HG02642 (cell line): Measurements from ENCODE around the gene GP1BB.

Source experiments
- ATAC-seq: cut with Tn5 transposase; IDR thresholded peaks from one replicate; pipeline ENCODE4 v1.9.1; 2021; ENCODE audit warnings: mild to moderate bottlenecking; ENCODE audit not compliant: unreplicated experiment, poor library complexity

Gene GP1BB

DNA sequence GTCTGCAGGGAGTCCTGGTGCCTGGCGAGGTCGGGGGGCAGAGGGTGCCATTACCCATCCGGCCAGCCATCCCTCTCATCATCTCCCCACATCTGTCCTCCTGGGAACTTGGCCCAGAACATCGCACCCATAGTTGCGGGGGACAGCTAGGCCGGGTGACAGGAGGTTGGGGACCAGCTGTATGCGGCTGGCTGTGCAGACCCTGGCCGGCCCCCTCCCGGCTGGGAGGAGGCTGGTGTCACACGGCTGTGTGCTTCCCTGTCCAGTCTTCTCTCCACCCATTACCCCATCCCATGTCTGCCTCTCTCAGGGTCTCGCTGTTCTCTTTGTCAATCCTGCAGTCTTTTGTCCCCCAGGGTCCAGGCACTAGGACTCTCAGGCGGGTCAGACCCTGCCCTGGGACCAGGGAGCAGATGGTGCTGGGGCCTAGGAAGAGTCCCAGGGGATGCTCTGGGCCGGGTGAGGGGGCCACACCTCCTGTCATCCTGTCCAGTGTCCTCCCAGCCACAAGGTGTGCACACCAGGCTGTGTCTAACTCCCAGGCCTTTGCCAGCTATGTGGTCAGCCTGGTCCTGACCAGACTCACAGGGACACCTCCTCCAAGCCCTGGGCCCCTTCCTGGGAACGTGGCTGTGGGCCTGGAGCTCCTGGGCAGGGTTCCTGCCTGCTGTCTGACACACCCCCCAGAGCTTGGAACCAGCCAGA lies 30.8 kb downstream of the GP1BB start:
- no peak for ATAC-seq

DNA sequence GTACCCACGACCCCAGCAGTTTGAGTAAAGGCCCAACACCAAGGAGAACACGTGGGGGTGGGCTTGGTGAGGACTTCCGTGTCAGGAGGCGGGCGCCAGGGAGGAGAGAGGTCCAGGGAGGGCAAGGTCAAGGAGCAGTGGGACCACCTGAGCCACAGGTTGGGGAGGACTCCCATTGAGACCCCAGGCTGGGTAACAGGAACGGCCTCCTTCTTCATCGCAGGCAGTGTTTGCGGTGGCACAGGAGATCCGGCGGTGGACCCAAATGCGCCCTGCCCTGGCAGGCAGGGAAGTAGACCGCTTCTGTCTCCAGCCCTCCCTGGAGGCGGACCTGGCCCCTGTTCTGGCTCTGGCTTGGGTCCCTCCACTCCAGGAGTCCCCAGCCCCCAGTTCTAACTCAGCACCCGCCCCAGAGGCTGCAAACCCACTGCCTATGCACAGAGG lies 31.4 kb downstream of the GP1BB start:
- ATAC-seq: no peak

DNA sequence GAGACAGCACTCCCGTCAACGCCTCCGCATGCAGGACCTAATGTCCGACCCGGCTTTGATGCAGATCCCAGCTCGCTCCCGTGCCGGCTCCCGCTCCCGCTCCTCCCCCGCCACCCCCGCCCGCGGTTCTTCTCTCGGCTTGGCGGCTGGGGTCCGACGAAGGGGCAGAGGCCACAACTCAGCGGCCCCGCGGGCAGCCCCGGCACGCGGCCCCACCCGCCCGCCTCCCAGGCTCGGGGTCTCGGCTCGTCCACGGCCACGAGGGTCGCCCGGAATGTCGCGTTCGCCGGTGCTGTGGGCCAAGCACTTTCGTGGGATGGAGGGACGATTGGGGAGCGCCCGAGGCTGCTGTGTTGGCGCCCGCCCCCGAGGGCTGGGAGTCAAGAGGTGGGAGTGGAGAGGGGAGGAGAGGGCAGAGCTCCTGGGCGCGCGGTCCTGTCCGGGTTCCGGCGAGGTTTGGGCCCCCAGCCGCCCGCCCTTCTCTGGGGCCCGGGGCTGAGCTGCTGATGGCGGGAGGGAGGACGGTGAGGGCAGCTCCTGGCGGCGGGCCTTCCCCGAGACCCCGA lies 31.9 kb downstream of the GP1BB start:
- ATAC-seq: no peak

DNA sequence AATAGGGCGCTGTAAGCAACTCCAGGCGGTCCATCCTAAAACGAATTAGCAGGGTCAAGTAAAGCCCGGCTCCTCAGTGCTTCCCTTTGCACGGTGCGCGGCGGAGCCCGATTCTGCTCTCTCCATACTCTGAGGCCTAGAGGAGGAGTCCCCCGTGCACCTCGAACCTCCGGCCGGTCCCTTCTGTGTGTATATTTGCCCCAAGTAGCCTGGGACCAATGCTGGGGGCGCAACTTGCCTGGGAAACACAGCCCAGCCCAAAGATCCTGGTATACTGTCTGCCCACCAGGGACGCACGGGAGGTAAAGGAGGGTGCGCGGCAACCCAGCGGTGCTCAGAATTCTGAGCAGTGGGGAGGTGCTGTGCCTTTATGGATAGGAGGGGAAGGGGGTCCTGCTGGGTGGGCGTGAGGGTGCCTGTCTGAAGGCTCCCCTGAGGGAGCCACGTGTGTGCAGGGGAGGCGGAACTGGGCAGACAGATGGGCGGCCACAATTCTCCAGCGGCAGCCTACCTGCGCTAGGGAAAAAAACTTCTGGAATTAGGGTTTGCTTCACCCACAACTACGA lies 32.5 kb downstream of the GP1BB start:
- ATAC-seq: no peak

DNA sequence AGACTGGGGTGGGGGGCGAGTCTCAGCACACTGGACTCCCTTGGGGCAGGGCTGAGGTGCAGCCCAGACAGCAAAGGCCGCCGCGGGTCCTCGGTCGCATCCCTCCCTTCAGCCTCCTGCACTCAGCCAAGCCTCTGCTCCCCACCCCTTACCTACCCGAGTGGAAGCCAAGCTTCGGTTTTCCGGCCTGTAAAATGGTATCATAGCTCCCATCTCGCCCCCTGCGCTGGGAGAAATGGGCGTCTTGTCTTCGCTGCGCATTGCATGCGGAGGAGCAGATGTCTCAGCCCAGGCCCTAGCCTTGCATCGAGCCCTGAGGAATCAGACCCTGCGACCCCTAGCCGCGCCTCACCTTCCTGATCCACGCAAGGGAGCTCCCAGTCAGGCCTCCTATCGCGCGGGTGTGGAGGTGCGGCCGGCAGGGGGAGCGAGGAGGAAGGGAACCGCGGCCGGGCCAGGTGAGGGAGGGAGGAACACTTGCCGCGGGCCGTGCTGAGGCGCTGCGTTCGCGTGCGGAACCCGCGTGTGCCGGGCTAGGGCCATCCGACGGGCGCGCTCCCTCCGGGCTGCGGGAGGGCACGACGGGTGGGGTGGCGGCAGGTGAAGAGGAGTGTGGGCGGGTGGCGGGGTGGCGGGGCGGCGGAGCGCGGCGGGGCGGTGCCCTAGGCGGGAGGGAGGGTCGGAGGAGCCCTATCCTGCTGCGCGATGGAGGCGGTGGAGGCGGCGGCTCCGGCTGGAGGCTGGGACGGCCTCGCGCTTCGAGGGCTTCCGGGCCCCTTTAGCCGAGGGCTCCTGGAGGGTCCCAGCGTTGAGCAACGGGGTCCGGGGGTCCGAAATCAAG lies 33.2 kb downstream of the GP1BB start:
- no peak for ATAC-seq

DNA sequence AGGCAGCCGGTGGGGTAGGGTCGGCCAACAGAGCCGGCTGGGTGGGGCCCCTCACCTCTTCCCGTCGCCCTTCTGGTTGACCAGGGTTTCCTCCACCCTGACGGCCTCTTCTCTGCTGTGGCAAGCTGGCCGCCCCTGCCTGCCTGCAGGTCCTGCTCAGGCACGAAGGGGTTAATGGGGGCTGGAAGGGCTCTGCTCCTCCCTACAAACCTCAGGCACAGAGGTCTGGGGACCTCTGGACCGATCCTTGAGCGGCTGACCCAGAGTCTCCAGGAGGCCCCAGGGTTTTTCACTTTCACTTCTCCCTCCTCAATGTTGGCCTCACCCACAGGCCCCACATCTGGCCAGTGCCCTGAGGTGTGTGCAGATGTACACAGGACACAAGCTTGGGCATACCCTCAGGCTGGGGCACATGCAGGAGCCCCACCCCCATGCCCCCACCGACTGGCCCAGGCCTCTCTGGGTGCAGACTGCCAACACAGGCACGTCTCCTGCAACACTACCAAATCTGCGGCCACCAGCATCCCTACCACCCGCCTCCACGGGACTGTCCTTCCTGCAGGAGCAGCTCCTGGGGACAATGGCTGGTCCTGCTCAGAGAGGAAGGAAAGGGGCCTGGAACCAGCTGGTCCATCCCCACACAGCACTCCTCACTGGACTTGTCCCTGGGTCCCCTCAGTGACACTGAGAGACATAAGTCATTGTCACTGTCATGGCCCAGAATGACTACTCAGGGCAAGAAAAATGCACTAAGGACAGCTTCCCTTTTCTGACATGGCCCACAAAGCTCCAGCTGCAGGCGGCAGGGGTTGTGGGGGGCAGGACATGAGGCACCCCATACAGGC lies 34.0 kb downstream of the GP1BB start:
- ATAC-seq: no peak

DNA sequence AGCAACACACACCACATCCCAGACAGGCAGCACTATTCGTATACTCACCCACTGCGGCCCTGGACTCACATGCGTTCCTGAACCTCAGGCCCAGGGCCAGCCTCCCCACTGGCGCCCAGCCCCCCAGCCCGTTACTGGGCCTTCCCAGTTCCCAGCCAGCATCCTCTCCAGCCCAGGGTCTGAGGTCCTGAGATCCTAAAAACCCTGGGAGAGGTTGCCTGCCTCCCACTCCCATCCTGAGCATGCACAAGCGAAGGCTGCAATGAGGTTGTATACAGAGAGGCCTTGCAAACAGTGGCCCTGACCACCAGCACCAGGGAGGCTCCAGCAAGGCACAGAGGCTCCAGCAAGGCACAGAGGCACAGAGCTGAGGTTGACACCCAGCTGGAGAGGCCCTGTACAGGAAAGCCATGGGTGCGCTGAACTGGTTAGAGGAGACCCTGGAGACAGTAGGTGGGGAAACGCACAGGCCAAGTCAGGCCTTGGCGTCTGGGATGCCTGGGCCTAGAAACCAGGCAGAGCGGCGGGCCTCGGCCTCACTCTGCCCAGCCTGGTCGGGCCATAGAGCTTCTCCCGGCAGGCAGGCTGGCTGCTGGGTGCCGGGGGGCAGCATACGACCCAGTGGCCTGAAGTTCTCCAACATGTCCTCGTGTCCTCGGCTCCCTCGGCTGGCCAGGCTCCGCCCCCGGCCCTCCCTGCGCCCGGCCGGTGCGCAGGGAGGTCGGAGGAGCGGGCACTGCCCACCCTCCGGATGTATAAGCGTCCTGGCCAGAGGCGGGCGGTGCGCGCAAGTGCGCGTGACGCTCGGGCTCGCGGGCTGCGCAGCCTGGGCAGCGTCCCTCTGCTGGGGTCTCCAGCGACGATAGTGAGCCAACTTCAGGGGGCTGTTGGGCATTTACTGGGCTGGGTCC lies 34.9 kb downstream of the GP1BB start:
- no peak for ATAC-seq

DNA sequence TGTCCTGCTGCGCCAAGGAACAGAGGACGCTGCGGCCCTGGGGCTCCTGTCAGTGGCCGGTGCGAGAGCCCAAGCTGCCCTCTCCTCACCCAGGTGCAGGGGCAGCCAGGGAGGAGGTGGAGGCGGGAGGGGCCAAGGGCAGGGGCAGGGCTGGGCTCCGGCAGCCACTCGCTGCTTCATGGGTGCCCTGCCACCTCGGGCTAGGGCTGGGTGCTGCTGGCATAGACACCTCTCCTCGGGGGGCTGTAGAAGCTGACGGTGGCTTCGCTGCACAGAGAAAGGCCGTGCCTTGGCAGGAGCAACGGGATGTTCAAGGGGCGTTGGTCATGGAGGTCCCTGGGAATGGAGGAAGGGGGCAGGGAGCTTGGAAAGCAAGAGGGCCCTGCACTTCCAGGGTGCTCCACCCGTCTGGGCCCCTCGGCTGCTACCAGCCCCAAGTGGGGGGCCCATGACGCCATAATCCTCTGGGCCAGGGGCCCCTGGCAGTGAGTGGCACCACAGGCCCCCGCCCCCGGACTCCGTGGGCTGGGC lies 35.6 kb downstream of the GP1BB start:
- ATAC-seq: no peak

DNA sequence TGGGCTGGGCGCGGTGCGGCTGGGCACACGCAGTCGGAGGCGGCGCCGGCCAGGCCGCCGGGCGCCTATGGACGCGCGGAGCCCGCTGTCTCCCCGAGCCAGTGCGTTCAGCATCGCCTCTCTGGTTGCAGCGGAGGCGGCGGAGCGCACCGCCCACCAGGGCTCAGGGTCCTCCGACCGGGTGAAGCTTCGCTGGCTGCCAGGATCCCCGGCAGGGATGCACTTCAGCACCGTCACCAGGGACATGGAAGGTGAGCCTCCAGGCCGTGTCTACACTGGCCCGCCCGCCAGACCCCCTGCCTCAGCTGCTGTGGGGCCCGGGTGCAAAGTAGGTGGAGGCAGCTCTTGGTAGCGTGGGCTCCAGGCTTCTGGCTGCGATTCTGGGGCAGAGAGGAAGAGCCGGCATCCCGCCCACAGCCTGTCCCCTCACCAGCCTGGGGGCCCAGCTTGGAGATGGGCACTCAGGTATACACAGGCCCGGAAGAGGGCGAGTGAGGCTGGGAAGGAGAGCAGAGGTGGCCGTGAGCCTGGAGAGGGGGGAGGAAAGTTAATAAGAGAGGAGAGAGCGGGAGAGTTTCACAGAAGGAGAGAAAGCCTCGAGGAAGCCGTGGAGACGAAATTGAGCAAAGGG lies 36.2 kb downstream of the GP1BB start:
- ATAC-seq: no peak

DNA sequence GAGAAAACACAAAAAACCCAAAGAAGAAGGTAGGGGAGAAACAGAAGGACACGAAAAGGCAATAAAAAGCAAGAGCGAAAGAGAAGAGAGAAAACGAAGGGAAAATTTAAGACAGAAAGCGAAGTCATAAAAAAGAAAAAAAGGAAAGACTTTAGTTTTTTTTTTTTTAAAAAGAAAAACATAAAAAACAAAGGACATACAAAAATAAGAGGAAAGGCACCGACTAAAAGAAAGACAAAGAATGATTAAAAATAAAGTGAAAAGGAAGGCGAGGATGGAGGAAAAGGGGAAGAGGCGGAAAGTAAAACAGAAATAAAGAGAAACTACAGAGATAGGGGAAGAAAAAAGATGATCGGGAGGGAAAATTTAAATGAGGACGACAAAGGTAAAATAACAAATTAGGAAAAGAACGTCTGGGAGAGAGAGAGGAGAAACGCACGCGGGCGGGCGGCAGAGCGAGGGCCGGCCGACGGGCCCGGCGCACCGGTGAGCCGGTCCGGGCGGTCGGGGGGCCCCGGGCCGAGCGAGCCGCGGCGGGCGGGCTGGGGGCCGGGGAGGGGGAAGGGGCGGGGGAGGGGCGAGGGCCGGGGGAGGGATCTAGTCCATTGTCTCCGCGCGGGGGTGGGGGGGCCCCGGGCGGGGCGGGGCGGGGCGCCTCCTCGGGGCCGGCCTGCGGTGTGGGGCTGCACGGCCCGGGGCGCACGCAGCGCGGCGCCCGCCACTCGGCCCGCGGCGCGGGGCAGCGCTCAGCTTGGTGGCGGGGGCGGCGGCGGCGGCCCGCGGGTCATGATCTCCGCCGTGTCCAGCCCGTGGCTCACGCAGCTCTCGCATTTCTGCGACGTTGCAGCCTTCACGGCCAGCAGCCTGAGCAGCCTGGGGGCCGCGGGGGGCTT lies 37.0 kb downstream of the GP1BB start, which contains the start of gene TBX1:
Gene TBX1 (plus strand): TSS at position 721 of the 893 bp plus-strand sequence. CDS start 66 bp downstream, at position 787.
- no peak for ATAC-seq

DNA sequence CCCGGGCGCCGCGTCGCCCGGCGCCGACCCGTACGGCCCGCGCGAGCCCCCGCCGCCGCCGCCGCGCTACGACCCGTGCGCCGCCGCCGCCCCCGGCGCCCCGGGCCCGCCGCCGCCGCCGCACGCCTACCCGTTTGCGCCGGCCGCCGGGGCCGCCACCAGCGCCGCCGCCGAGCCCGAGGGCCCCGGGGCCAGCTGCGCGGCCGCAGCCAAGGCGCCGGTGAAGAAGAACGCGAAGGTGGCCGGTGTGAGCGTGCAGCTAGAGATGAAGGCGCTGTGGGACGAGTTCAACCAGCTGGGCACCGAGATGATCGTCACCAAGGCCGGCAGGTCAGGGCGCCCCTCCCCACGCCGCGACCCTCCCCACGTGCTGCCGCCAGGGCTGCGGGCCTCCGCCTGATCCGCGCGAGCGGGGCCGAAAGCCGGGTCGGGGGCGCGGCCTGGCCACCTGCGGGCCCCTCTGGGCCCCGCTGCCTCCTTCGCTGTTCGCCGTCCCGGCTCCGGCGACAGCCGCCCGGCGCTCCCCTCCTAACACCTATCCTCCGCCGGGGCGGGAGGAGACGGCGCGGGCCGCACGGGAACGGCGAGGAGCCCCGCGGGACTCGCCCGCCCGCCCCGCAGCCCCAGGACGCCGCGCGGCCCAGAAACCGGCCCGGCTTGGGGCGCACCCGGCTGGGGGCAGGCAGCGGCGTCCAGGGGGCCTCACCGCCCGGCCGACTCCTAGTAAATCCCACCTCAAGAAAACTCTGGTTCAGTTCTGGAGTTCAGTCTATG lies 37.8 kb downstream of the GP1BB start:
- no peak for ATAC-seq

DNA sequence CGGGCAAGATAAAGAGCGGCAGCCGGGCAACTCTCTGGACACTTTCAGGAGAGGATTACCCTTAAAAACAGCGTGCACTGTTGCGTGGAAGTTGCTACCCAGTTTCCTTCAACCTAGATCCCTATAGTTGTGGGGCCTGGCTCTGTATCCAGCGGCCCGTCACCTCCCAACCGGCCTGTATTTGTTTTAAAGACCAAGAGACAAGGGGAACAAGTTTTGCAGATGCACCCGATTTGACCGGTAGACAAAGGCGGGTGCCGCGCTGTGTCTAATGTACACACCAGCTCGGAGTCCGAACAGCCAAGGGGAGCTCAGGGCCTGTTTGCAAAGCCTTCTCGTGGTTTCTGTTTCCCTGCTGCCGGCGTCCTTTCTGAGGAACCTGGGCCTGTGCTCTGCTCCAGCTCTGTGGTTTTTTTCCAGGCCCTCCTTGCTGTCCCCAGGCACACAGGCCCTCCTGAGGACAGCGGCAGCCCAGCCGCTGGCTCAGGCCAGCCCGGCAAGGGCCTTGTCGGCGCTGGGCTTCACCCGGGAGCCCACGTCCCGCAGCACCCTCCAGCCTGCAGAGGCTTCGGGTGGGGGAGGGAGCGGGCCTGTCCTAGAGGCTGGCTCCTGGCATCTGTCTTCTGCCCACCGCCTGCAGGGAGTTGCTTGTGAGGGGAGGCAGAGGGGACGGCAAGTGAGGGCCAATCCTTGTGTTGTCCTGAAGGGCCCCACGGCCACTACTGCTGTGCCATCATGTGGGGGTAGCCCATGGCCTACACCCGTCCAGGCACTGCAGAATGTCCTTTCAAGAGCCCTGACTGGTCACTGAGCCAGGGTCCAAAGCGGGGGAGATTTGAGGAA lies 38.6 kb downstream of the GP1BB start:
- no peak for ATAC-seq

DNA sequence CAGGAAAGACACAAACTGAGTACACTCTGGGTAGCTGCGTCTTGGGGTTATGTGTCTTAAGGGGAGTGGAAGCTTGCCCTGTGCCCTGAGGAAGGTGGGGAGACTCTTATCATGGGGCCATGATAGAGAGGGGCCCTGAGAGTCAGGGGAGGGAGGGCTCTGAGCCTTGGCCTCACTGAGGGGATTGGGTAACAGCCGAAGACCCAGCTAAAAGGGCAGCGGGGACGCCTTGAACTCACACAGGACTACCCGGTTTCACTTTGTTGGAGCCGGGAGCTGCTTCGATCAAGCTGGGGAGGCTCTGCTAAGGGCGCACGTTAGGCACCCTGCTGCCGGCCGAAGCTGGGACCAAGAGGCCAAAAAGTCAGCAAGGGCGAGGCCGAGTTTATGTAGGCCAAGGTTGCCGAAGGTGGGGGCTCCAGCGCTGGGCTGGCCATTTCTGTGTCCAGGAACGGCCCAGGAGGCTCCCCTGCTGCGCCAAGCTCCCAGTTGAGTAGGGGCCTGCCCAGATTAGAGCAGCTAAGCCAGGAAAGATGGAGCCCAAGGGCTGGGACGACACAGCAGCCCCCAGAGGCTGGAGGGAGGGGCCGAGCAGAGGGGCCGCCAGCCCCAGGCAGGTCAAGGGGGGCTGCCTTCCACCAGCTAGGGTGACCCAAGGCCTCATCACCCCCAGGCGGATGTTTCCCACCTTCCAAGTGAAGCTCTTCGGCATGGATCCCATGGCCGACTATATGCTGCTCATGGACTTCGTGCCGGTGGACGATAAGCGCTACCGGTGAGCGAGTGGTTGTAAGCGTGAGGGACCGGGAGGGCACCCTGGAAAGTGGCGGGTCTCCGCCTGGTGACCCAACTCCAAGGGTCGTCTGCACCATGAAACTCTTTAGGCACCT lies 39.5 kb downstream of the GP1BB start:
- ATAC-seq: no peak

DNA sequence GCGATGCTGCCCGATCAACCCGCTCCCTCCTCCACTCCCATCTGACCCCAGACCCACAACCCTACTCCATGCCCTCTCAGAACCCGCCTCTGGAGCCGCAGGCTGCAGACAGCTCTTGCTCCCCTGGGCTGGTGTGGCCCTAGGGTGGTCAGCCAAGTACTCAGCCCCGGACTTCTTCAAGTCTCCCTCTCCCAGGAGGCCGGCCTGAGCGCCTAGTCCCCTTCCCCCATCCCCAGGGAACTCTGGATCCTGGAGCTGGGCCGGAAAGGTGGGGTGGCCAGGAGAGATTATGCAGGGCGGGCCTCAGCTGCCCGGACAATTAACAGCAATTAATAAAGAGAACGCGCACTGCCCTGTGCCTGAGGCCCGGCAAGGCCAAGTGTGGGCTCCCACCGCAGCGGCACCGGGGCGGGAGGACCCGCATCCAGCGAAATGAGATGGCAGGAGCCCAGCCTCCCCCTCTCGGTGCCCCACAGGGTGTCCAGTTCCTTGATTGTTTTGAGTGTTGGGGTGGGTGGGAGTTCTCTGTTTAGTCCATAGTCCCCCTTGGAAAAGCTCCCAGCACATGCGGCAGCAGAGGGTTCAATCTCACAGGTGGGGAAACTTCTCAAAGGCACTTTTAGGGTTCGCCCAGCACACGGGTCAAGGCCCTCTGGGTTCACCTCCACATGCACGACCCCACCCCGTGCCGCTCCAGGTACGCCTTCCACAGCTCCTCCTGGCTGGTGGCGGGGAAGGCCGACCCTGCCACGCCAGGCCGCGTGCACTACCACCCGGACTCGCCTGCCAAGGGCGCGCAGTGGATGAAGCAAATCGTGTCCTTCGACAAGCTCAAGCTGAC lies 40.3 kb downstream of the GP1BB start:
- no peak for ATAC-seq
